WTC11 (cell line): ENCODE data around the gene TEX14. TPM values are rescaled to one million over a fixed set of nuclear protein-coding genes. Genes with fewer than 3 reads are reported as not detected.

Experiments
- ATF1 ChIP-seq: sonication (generic); formaldehyde crosslinking; IDR thresholded peaks from 2 replicates; pipeline ENCODE4 v1.8.1; 2023; ENCODE audit warnings: mild to moderate bottlenecking, moderate library complexity, missing genetic modification reagents
- FOXJ3 ChIP-seq: sonication (generic); formaldehyde crosslinking; IDR thresholded peaks from 2 replicates; pipeline ENCODE4 v1.9.0; 2021; ENCODE audit warnings: missing genetic modification reagents, mild to moderate bottlenecking, borderline replicate concordance
- FOXK1 ChIP-seq: sonication (generic); formaldehyde crosslinking; IDR thresholded peaks from 2 replicates; pipeline ENCODE4 v1.8.0; 2022; ENCODE audit warnings: mild to moderate bottlenecking, moderate library complexity, missing genetic modification reagents
- FOXP1 ChIP-seq: sonication (generic); formaldehyde crosslinking; IDR thresholded peaks from 2 replicates; pipeline ENCODE4 v1.8.0; 2022; ENCODE audit warnings: missing genetic modification reagents, mild to moderate bottlenecking, moderate library complexity, borderline replicate concordance
- GABPB1 ChIP-seq: sonication (generic); formaldehyde crosslinking; IDR thresholded peaks from 2 replicates; pipeline ENCODE4 v1.8.1; 2023; ENCODE audit warnings: mild to moderate bottlenecking, missing genetic modification reagents
- GTF2I ChIP-seq: fragments of 250-450 bp; sonication (Bioruptor Pico); conservative IDR thresholded peaks from 2 replicates; pipeline ENCODE4 v1.4.0; 2021; ENCODE audit warnings: mild to moderate bottlenecking
- IRF2 ChIP-seq: sonication (generic); formaldehyde crosslinking; IDR thresholded peaks from 2 replicates; pipeline ENCODE4 v1.8.0; 2022; ENCODE audit warnings: low read depth, missing genetic modification reagents, borderline replicate concordance
- NR2C2 ChIP-seq: sonication (generic); formaldehyde crosslinking; IDR thresholded peaks from 2 replicates; pipeline ENCODE4 v1.8.0; 2022; ENCODE audit warnings: mild to moderate bottlenecking, missing genetic modification reagents
- ZBTB21 ChIP-seq: sonication (generic); formaldehyde crosslinking; IDR thresholded peaks from 2 replicates; pipeline ENCODE4 v1.8.1; 2023; ENCODE audit warnings: mild to moderate bottlenecking, missing genetic modification reagents, borderline replicate concordance
- ZNF121 ChIP-seq: sonication (generic); formaldehyde crosslinking; IDR thresholded peaks from 2 replicates; pipeline ENCODE4 v1.8.0; 2023; ENCODE audit warnings: missing genetic modification reagents
- total RNA-seq: library from RNA; stranded (reverse); gene quantifications from 3 replicates; pipeline ENCODE4 v1.2.3, GENCODE V29; 2021
- TF ChIP-seq, protein P1 (sequence below): fragments of 250-450 bp; sonication (Bioruptor Pico); IDR thresholded peaks from 2 replicates; pipeline ENCODE4 v1.9.0; 2021; ENCODE audit warnings: mild to moderate bottlenecking
- TF ChIP-seq, protein P2 (sequence below): fragments of 250-450 bp; sonication (Bioruptor Pico); IDR thresholded peaks from 2 replicates; pipeline ENCODE4 v1.9.0; 2021; ENCODE audit warnings: mild to moderate bottlenecking
- TF ChIP-seq, protein P3 (sequence below): sonication (generic); formaldehyde crosslinking; IDR thresholded peaks from 2 replicates; pipeline ENCODE4 v1.8.1; 2023; ENCODE audit warnings: mild to moderate bottlenecking, moderate library complexity, missing genetic modification reagents
- TF ChIP-seq, protein P4 (sequence below): sonication (generic); formaldehyde crosslinking; IDR thresholded peaks from 2 replicates; pipeline ENCODE4 v1.8.1; 2023; ENCODE audit warnings: mild to moderate bottlenecking, missing genetic modification reagents
- TF ChIP-seq, protein P5 (sequence below): sonication (generic); formaldehyde crosslinking; IDR thresholded peaks from 2 replicates; pipeline ENCODE4 v1.8.0; 2022; ENCODE audit warnings: missing genetic modification reagents
- TF ChIP-seq, protein P6 (sequence below): sonication (generic); formaldehyde crosslinking; IDR thresholded peaks from 2 replicates; pipeline ENCODE4 v1.8.1; 2023; ENCODE audit warnings: mild to moderate bottlenecking, missing genetic modification reagents, moderate library complexity
- TF ChIP-seq, protein P7 (sequence below): sonication (generic); formaldehyde crosslinking; IDR thresholded peaks from 2 replicates; pipeline ENCODE4 v1.8.1; 2022; ENCODE audit warnings: mild to moderate bottlenecking, moderate library complexity, missing genetic modification reagents
- TF ChIP-seq, protein P8 (sequence below): sonication (generic); formaldehyde crosslinking; IDR thresholded peaks from 2 replicates; pipeline ENCODE4 v1.8.0; 2022; ENCODE audit warnings: mild to moderate bottlenecking, missing genetic modification reagents
- TF ChIP-seq, protein P9 (sequence below): sonication (generic); formaldehyde crosslinking; IDR thresholded peaks from 2 replicates; pipeline ENCODE4 v1.8.1; 2022; ENCODE audit warnings: low read depth, mild to moderate bottlenecking, moderate library complexity, missing genetic modification reagents, borderline replicate concordance

The TEX14 gene
- total RNA-seq, 1 experiment from 2014 or later = 1.4 TPM

DNA sequence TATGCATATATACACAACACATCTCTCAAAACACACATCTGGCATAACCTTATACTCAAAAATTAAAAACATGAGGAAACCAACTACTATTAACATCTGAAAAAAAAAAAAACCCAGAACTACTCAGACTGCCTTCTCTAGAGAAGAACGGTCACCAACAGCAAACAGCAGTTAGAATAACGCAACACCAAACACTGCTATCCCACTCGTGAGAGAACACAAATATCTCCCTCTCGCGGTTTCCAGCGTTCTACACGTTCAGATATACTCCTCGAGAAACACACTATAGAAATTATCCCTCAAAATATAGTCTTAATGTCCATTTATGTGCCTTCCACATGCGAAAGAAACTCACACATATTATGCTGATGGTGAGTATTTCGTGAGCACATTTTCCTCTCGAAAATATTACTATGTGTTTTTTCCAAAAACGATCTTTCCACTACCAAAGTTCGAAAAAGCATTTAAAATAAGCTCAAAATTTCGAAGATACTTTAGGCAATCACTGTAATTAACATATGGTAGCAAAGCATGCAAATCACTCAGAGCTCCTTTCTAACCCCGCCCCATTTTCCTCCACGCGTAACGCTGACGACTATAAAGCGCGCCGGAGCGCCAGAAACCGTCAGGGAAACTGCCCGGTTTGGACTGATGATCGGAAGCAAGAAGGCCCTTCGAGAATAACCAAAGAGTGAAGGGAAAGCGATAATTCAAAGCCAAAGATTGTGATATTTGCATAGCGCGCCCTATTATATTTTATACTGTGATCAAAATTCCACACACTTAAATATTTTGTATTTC is 60.1 kb downstream of the TEX14 start (continued):
- TF ChIP-seq, protein P1, sequence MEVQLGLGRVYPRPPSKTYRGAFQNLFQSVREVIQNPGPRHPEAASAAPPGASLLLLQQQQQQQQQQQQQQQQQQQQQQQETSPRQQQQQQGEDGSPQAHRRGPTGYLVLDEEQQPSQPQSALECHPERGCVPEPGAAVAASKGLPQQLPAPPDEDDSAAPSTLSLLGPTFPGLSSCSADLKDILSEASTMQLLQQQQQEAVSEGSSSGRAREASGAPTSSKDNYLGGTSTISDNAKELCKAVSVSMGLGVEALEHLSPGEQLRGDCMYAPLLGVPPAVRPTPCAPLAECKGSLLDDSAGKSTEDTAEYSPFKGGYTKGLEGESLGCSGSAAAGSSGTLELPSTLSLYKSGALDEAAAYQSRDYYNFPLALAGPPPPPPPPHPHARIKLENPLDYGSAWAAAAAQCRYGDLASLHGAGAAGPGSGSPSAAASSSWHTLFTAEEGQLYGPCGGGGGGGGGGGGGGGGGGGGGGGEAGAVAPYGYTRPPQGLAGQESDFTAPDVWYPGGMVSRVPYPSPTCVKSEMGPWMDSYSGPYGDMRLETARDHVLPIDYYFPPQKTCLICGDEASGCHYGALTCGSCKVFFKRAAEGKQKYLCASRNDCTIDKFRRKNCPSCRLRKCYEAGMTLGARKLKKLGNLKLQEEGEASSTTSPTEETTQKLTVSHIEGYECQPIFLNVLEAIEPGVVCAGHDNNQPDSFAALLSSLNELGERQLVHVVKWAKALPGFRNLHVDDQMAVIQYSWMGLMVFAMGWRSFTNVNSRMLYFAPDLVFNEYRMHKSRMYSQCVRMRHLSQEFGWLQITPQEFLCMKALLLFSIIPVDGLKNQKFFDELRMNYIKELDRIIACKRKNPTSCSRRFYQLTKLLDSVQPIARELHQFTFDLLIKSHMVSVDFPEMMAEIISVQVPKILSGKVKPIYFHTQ (CRISPR knock-in tag) = peak; percentile 100
- TF ChIP-seq, protein P2, sequence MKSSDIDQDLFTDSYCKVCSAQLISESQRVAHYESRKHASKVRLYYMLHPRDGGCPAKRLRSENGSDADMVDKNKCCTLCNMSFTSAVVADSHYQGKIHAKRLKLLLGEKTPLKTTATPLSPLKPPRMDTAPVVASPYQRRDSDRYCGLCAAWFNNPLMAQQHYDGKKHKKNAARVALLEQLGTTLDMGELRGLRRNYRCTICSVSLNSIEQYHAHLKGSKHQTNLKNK (CRISPR knock-in tag) = peak; percentile 100
- TF ChIP-seq NR2C2 (CRISPR knock-in tag) (no peak), ZNF121 (CRISPR knock-in tag) (no peak), ATF1 (0 out of 2 replicates have a peak, but pooled peaks have one; percentile 83), GTF2I (CRISPR knock-in tag) (peak; percentile 64; the same call in 1 of the 2 replicates), FOXJ3 (CRISPR knock-in tag) (peak; percentile 42; the same call in 1 of the 2 replicates), FOXP1 (CRISPR knock-in tag) (no peak; the same call in 1 of the 2 replicates), GABPB1 (CRISPR knock-in tag) (peak; percentile 86), FOXK1 (CRISPR knock-in tag) (0 out of 2 replicates have a peak, but pooled peaks have one; percentile 49), IRF2 (CRISPR knock-in tag) (no peak), ZBTB21 (CRISPR knock-in tag) (0 out of 2 replicates have a peak, but pooled peaks have one; percentile 48)
- TF ChIP-seq, protein P3, sequence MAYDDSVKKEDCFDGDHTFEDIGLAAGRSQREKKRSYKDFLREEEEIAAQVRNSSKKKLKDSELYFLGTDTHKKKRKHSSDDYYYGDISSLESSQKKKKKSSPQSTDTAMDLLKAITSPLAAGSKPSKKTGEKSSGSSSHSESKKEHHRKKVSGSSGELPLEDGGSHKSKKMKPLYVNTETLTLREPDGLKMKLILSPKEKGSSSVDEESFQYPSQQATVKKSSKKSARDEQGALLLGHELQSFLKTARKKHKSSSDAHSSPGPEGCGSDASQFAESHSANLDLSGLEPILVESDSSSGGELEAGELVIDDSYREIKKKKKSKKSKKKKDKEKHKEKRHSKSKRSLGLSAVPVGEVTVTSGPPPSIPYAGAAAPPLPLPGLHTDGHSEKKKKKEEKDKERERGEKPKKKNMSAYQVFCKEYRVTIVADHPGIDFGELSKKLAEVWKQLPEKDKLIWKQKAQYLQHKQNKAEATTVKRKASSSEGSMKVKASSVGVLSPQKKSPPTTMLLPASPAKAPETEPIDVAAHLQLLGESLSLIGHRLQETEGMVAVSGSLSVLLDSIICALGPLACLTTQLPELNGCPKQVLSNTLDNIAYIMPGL (CRISPR knock-in tag) = 0 out of 2 replicates have a peak, but pooled peaks have one; percentile 41
- TF ChIP-seq, protein P4, sequence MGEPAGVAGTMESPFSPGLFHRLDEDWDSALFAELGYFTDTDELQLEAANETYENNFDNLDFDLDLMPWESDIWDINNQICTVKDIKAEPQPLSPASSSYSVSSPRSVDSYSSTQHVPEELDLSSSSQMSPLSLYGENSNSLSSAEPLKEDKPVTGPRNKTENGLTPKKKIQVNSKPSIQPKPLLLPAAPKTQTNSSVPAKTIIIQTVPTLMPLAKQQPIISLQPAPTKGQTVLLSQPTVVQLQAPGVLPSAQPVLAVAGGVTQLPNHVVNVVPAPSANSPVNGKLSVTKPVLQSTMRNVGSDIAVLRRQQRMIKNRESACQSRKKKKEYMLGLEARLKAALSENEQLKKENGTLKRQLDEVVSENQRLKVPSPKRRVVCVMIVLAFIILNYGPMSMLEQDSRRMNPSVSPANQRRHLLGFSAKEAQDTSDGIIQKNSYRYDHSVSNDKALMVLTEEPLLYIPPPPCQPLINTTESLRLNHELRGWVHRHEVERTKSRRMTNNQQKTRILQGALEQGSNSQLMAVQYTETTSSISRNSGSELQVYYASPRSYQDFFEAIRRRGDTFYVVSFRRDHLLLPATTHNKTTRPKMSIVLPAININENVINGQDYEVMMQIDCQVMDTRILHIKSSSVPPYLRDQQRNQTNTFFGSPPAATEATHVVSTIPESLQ = no peak
- TF ChIP-seq, protein P5, sequence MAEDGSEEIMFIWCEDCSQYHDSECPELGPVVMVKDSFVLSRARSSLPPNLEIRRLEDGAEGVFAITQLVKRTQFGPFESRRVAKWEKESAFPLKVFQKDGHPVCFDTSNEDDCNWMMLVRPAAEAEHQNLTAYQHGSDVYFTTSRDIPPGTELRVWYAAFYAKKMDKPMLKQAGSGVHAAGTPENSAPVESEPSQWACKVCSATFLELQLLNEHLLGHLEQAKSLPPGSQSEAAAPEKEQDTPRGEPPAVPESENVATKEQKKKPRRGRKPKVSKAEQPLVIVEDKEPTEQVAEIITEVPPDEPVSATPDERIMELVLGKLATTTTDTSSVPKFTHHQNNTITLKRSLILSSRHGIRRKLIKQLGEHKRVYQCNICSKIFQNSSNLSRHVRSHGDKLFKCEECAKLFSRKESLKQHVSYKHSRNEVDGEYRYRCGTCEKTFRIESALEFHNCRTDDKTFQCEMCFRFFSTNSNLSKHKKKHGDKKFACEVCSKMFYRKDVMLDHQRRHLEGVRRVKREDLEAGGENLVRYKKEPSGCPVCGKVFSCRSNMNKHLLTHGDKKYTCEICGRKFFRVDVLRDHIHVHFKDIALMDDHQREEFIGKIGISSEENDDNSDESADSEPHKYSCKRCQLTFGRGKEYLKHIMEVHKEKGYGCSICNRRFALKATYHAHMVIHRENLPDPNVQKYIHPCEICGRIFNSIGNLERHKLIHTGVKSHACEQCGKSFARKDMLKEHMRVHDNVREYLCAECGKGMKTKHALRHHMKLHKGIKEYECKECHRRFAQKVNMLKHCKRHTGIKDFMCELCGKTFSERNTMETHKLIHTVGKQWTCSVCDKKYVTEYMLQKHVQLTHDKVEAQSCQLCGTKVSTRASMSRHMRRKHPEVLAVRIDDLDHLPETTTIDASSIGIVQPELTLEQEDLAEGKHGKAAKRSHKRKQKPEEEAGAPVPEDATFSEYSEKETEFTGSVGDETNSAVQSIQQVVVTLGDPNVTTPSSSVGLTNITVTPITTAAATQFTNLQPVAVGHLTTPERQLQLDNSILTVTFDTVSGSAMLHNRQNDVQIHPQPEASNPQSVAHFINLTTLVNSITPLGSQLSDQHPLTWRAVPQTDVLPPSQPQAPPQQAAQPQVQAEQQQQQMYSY (CRISPR knock-in tag) = no peak
- TF ChIP-seq, protein P6, sequence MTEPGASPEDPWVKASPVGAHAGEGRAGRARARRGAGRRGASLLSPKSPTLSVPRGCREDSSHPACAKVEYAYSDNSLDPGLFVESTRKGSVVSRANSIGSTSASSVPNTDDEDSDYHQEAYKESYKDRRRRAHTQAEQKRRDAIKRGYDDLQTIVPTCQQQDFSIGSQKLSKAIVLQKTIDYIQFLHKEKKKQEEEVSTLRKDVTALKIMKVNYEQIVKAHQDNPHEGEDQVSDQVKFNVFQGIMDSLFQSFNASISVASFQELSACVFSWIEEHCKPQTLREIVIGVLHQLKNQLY (CRISPR knock-in tag) = 0 out of 2 replicates have a peak, but pooled peaks have one; percentile 82
- TF ChIP-seq, protein P7, sequence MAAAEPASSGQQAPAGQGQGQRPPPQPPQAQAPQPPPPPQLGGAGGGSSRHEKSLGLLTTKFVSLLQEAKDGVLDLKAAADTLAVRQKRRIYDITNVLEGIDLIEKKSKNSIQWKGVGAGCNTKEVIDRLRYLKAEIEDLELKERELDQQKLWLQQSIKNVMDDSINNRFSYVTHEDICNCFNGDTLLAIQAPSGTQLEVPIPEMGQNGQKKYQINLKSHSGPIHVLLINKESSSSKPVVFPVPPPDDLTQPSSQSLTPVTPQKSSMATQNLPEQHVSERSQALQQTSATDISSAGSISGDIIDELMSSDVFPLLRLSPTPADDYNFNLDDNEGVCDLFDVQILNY (CRISPR knock-in tag) = peak; percentile 58; the same call in 1 of the 2 replicates
- TF ChIP-seq, protein P8, sequence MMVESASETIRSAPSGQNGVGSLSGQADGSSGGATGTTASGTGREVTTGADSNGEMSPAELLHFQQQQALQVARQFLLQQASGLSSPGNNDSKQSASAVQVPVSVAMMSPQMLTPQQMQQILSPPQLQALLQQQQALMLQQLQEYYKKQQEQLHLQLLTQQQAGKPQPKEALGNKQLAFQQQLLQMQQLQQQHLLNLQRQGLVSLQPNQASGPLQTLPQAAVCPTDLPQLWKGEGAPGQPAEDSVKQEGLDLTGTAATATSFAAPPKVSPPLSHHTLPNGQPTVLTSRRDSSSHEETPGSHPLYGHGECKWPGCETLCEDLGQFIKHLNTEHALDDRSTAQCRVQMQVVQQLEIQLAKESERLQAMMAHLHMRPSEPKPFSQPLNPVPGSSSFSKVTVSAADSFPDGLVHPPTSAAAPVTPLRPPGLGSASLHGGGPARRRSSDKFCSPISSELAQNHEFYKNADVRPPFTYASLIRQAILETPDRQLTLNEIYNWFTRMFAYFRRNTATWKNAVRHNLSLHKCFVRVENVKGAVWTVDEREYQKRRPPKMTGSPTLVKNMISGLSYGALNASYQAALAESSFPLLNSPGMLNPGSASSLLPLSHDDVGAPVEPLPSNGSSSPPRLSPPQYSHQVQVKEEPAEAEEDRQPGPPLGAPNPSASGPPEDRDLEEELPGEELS (CRISPR knock-in tag) = no peak
- TF ChIP-seq, protein P9, sequence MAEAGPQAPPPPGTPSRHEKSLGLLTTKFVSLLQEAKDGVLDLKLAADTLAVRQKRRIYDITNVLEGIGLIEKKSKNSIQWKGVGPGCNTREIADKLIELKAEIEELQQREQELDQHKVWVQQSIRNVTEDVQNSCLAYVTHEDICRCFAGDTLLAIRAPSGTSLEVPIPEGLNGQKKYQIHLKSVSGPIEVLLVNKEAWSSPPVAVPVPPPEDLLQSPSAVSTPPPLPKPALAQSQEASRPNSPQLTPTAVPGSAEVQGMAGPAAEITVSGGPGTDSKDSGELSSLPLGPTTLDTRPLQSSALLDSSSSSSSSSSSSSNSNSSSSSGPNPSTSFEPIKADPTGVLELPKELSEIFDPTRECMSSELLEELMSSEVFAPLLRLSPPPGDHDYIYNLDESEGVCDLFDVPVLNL (CRISPR knock-in tag) = no peak
